IMR-90 (cell line): ENCODE data around the gene KCNH4. TPM values are rescaled to one million over a fixed set of nuclear protein-coding genes. Genes with fewer than 3 reads are reported as not detected.

ENCODE experiments used
- ATAC-seq: fragments of 200-7000 bp; cut with Tn5 transposase; 2 replicates; pipeline ENCODE4 v1.9.1; 2020; ENCODE audit warnings: low read depth, mild to moderate bottlenecking, moderate library complexity
- BruUV-seq: library from RNA; stranded (reverse); fragments of 400-500 nt; replicated peaks from 2 replicates; lab custom pipeline; 2021; lab: Mats Ljungman, UMichigan
- CTCF ChIA-PET: fragments of 300-600 bp; formaldehyde crosslinking; extraction: SDS; loops from one replicate; lab custom pipeline; 2021; ENCODE audit warnings: antibody characterized with exemption; lab: Yijun Ruan, JAX
- POLR2A ChIA-PET: fragments of 300-600 bp; sonication (Branson Sonifier 250); formaldehyde crosslinking; loops from one replicate; lab custom pipeline; 2022; ENCODE audit warnings: antibody characterized with exemption; ENCODE audit not compliant: unreplicated experiment; lab: Charles Lee
- DNase-seq: peaks from one replicate; pipeline ENCODE4 v3.0.0; 2013
- H2AFZ ChIP-seq: replicated peaks from 2 replicates; pipeline ENCODE3; 2013; ENCODE audit warnings: low read length, mild to moderate bottlenecking; ENCODE audit not compliant: poor library complexity
- H2AK5ac ChIP-seq: 2 replicates; pipeline ENCODE4 v1.6.1; 2013; ENCODE audit warnings: low read depth, low read length, inconsistent platforms
- H2AK9ac ChIP-seq: replicated peaks from 2 replicates; pipeline ENCODE3; 2013; ENCODE audit warnings: mild to moderate bottlenecking, low read depth, low read length, moderate library complexity; ENCODE audit not compliant: poor library complexity
- H2BK120ac ChIP-seq: 2 replicates; pipeline ENCODE4 v1.6.1; 2013; ENCODE audit warnings: low read depth, low read length, inconsistent platforms
- H2BK15ac ChIP-seq: 3 replicates; pipeline ENCODE4 v1.6.1; 2013; ENCODE audit warnings: low read depth, low read length, inconsistent platforms
- H2BK20ac ChIP-seq: 2 replicates; pipeline ENCODE4 v1.6.1; 2013; ENCODE audit warnings: low read depth, mild to moderate bottlenecking, inconsistent platforms, low read length, moderate library complexity
- H2BK5ac ChIP-seq: 2 replicates; pipeline ENCODE4 v1.6.1; 2013; ENCODE audit warnings: mild to moderate bottlenecking, low read depth, low read length, inconsistent platforms; ENCODE audit not compliant: poor library complexity, severe bottlenecking
- H3K14ac ChIP-seq: replicated peaks from 2 replicates; pipeline ENCODE4 v1.6.1; 2013; ENCODE audit warnings: low read depth, low read length, inconsistent platforms
- H3K18ac ChIP-seq: 2 replicates; pipeline ENCODE4 v1.6.1; 2013; ENCODE audit warnings: low read depth, low read length, control low read depth
- H3K23ac ChIP-seq: 2 replicates; pipeline ENCODE4 v1.6.1; 2013; ENCODE audit warnings: low read depth, low read length, inconsistent platforms
- H3K27ac ChIP-seq: 2 replicates; pipeline ENCODE4 v1.5.1; 2013; ENCODE audit warnings: mild to moderate bottlenecking, control low read depth, low read length; ENCODE audit not compliant: insufficient read depth
- H3K27me3 ChIP-seq: 2 replicates; pipeline ENCODE4 v1.6.1; 2013; ENCODE audit warnings: low read length; ENCODE audit not compliant: control insufficient read depth, insufficient read depth
- H3K36me3 ChIP-seq: 2 replicates; pipeline ENCODE4 v1.6.1; 2013; ENCODE audit warnings: low read length, mixed read lengths; ENCODE audit not compliant: control insufficient read depth, insufficient read depth
- H3K4ac ChIP-seq: 2 replicates; pipeline ENCODE4 v1.6.1; 2013; ENCODE audit warnings: low read depth, low read length, inconsistent platforms
- H3K4me1 ChIP-seq: 2 replicates; pipeline ENCODE4 v1.6.1; 2013; ENCODE audit warnings: low read length, mixed read lengths; ENCODE audit not compliant: control insufficient read depth, insufficient read depth
- H3K4me2 ChIP-seq: 2 replicates; pipeline ENCODE4 v1.6.1; 2013; ENCODE audit warnings: low read depth, mild to moderate bottlenecking, control low read depth, low read length, moderate library complexity
- H3K4me3 ChIP-seq: 2 replicates; pipeline ENCODE4 v1.5.1; 2013; ENCODE audit warnings: low read depth, mild to moderate bottlenecking, control low read depth, low read length, moderate library complexity; ENCODE audit not compliant: insufficient read depth
- H3K56ac ChIP-seq: 2 replicates; pipeline ENCODE4 v1.6.1; 2013; ENCODE audit warnings: low read length, inconsistent platforms; ENCODE audit not compliant: insufficient read depth; ENCODE audit errors: extremely low read depth
- H3K79me1 ChIP-seq, 2 experiments: 2 replicates each; pipeline ENCODE4 v1.6.1; 2013; ENCODE audit warnings: low read length in 2 of 2, inconsistent platforms in 1 of 2, low read depth in 1 of 2
- H3K9ac ChIP-seq: 2 replicates; pipeline ENCODE4 v1.6.1; 2013; ENCODE audit warnings: low read depth, low read length, control low read depth
- H3K9me1 ChIP-seq: 2 replicates; pipeline ENCODE4 v1.6.1; 2013; ENCODE audit warnings: low read length, inconsistent platforms; ENCODE audit not compliant: insufficient read depth
- H3K9me3 ChIP-seq: 2 replicates; pipeline ENCODE4 v1.6.1; 2013; ENCODE audit warnings: low read length; ENCODE audit not compliant: control insufficient read depth, insufficient read depth
- H4K20me1 ChIP-seq: 2 replicates; pipeline ENCODE4 v1.6.1; 2013; ENCODE audit warnings: low read length, inconsistent platforms; ENCODE audit not compliant: insufficient read depth
- H4K5ac ChIP-seq: 2 replicates; pipeline ENCODE4 v1.6.1; 2013; ENCODE audit warnings: mild to moderate bottlenecking, low read depth, low read length, control low read depth
- H4K8ac ChIP-seq, 2 experiments: 2 replicates each; pipeline ENCODE4 v1.6.1; 2013; ENCODE audit warnings: low read depth in 2 of 2, low read length in 2 of 2, control low read depth in 1 of 2, inconsistent platforms in 1 of 2
- H4K91ac ChIP-seq: 2 replicates; pipeline ENCODE4 v1.6.1; 2013; ENCODE audit warnings: low read depth, low read length, inconsistent platforms; ENCODE audit not compliant: insufficient read depth
- BHLHE40 ChIP-seq: fragments of 150-350 bp; IDR thresholded peaks from 2 replicates; pipeline ENCODE4 v1.6.1; 2016; ENCODE audit warnings: mild to moderate bottlenecking, low read depth, low read length
- CEBPB ChIP-seq: IDR thresholded peaks from 2 replicates; pipeline ENCODE4 v1.6.1; 2012; ENCODE audit warnings: low read depth, low read length, improper control_type of control experiment
- CHD1 ChIP-seq: IDR thresholded peaks from 2 replicates; pipeline ENCODE4 v1.6.1; 2012; ENCODE audit warnings: low read depth, low read length, improper control_type of control experiment
- ELK1 ChIP-seq: fragments of 150-350 bp; IDR thresholded peaks from 2 replicates; pipeline ENCODE4 v1.6.1; 2016; ENCODE audit warnings: low read depth, mild to moderate bottlenecking, low read length, moderate library complexity, borderline replicate concordance
- FOS ChIP-seq: fragments of 150-350 bp; IDR thresholded peaks from 2 replicates; pipeline ENCODE4 v1.6.1; 2016; ENCODE audit warnings: low read depth, low read length
- MAFK ChIP-seq: IDR thresholded peaks from 2 replicates; pipeline ENCODE4 v1.6.1; 2012; ENCODE audit warnings: low read depth, low read length, improper control_type of control experiment
- MAZ ChIP-seq: IDR thresholded peaks from 2 replicates; pipeline ENCODE4 v1.6.1; 2012; ENCODE audit warnings: low read depth, mild to moderate bottlenecking, low read length, improper control_type of control experiment, moderate library complexity, borderline replicate concordance
- NFE2L2 ChIP-seq: fragments of 150-350 bp; IDR thresholded peaks from 2 replicates; pipeline ENCODE4 v1.6.1; 2016; ENCODE audit warnings: low read depth, mild to moderate bottlenecking, low read length
- RAD21 ChIP-seq: IDR thresholded peaks from 2 replicates; pipeline ENCODE4 v1.6.1; 2012; ENCODE audit warnings: low read length, improper control_type of control experiment
- SMC3 ChIP-seq: fragments of 150-350 bp; IDR thresholded peaks from 2 replicates; pipeline ENCODE4 v1.6.1; 2016; ENCODE audit warnings: low read depth, mild to moderate bottlenecking, antibody characterized with exemption, low read length, moderate library complexity
- WGBS, 2 experiments: methylation state at CpG; one replicate each; pipeline versions ENCODE4 v1.1.5 to v1.1.7; 2013; ENCODE audit warnings: missing lambda C conversion rate in 2 of 2; ENCODE audit not compliant: insufficient read length in 1 of 2; ENCODE audit errors: extremely low coverage in 2 of 2; 5-methylcytosine and 5-hydroxymethylcytosine counted together
- dilution Hi-C: fragments of 300-500 bp; cut with HindIII; formaldehyde crosslinking; loops from one replicate; pipeline ENCODE4 v1.14.3; 2018; ENCODE audit warnings: low sequenced_read_pairs; ENCODE audit not compliant: unreplicated experiment
- in situ Hi-C: fragments of 300-500 bp; cut with MboI; formaldehyde crosslinking; loops from 3 replicates; pipeline ENCODE4 v1.14.3; 2019; ENCODE audit warnings: low sequenced_read_pairs, inconsistent platforms, mixed read lengths
- intact Hi-C: fragments of 100-400 bp; cut with micrococcal nuclease; formaldehyde crosslinking; loops from 2 replicates; pipeline ENCODE4 v1.10.0; 2022
- polyA plus RNA-seq, 3 experiments: library from polyadenylated mRNA; depleted of rRNA; stranded (reverse); fragments of >200 nt; gene quantifications; 2 replicates each; pipeline ENCODE4 v1.2.3, GENCODE V29; 2012; ENCODE audit warnings: low replicate concordance in 1 of 3
- total RNA-seq: library from RNA; depleted of rRNA; stranded (reverse); fragments of >200 nt; gene quantifications from 2 replicates; pipeline ENCODE4 v1.2.3, GENCODE V29; 2012

The KCNH4 gene
- total and polyA plus RNA-seq, 2 of the 4 experiments (the other 2 are of a cell fraction): 0.03 TPM; not detected in 1

- Histone ChIP-seq H3K36me3 (peaks cover 55% of the 10 kb centered on the region), H3K9me3 (no peaks in the 10 kb centered on the region), H2AK5ac (no peak overlapping the region), H3K9ac (no peak overlapping the region), H3K9me1 (peaks cover 5% of the 10 kb centered on the region; the same call in 1 of the 2 replicates), H3K4me1 (0 out of 2 replicates have a peak, but pooled peaks cover 1% of the 10 kb centered on the region), H3K23ac (no peak overlapping the region), H4K5ac (no peak overlapping the region), H2AK9ac (no peak overlapping the region), H3K4ac (no peak overlapping the region), H4K8ac (no peak overlapping the region), H3K27ac (no peak overlapping the region), H3K4me2 (no peak overlapping the region), H3K56ac (no peak overlapping the region), H2BK5ac (no peak overlapping the region), H3K4me3 (no peak overlapping the region), H3K14ac (no peak overlapping the region), H3K79me1 (peaks cover 0 to 10% of the 10 kb centered on the region in 2 experiments; a peak in 2 of 4 replicates), H3K27me3 (no peaks in the 10 kb centered on the region), H2BK120ac (no peak overlapping the region), H4K91ac (no peak overlapping the region), H2BK20ac (no peak overlapping the region), H2BK15ac (no peak overlapping the region), H3K18ac (no peak overlapping the region), H4K20me1 (peaks cover 3% of the 10 kb centered on the region; the same call in 1 of the 2 replicates), H2AFZ (no peak overlapping the region)
- POLR2A ChIA-PET: no interaction called here
- BruUV-seq: no TSS peak
- CTCF ChIA-PET: no interaction called here
- dilution Hi-C loops: no loop called here
- ATAC-seq (no peak), DNase-seq (no peak)
- no peak for TF ChIP-seq RAD21
- TF ChIP-seq FOS: no peak
- TF ChIP-seq ELK1: no peak
- TF ChIP-seq CEBPB: no peak
- no peak for TF ChIP-seq BHLHE40
- no peak for TF ChIP-seq SMC3
- no peak for TF ChIP-seq NFE2L2
- no peak for TF ChIP-seq CHD1
- no peak for TF ChIP-seq MAZ
- no peak for TF ChIP-seq MAFK
- in situ Hi-C loops: no loop called here
- WGBS, 2 experiments: no CpG with 5 or more reads among the region's 2 CpGs
- intact Hi-C loops: no loop called here
Observed at GRCh38 chr17:42203354-42203753, 22.4 kb upstream of the KCNH4 start.
